H9 (cell line): ENCODE results near the gene PITX1. TPM values are rescaled to one million over a fixed set of nuclear protein-coding genes. Genes with fewer than 3 reads are reported as not detected.

Experiments used
- DNase-seq: peaks from one replicate; pipeline ENCODE4 v3.0.0-alpha.2; 2017
- H2AFZ ChIP-seq: one replicate; pipeline ENCODE4 v1.6.1; 2013; ENCODE audit warnings: mild to moderate bottlenecking, low read length, control low read depth, moderate library complexity
- H2AK5ac ChIP-seq: 2 replicates; pipeline ENCODE4 v1.6.1; 2013; ENCODE audit warnings: low read length, control low read depth, mixed read lengths; ENCODE audit not compliant: insufficient read length
- H2BK120ac ChIP-seq: one replicate; pipeline ENCODE4 v1.6.1; 2013; ENCODE audit warnings: low read depth, mild to moderate bottlenecking, low read length, control low read depth, inconsistent platforms; ENCODE audit not compliant: poor library complexity, severe bottlenecking
- H2BK12ac ChIP-seq: 2 replicates; pipeline ENCODE4 v1.6.1; 2013; ENCODE audit warnings: low read length, control low read depth, mixed read lengths, low read depth; ENCODE audit not compliant: insufficient read length
- H2BK15ac ChIP-seq: 2 replicates; pipeline ENCODE4 v1.6.1; 2013; ENCODE audit warnings: low read depth, low read length, control low read depth
- H2BK20ac ChIP-seq: one replicate; pipeline ENCODE4 v1.6.1; 2013; ENCODE audit warnings: low read depth, mild to moderate bottlenecking, low read length, control low read depth, inconsistent platforms; ENCODE audit not compliant: poor library complexity, severe bottlenecking
- H2BK5ac ChIP-seq: 2 replicates; pipeline ENCODE4 v1.6.1; 2013; ENCODE audit warnings: low read length, control low read depth, mixed read lengths; ENCODE audit not compliant: insufficient read length
- H3K14ac ChIP-seq: 2 replicates; pipeline ENCODE4 v1.6.1; 2013; ENCODE audit warnings: low read length, control low read depth; ENCODE audit not compliant: insufficient read depth
- H3K18ac ChIP-seq: 2 replicates; pipeline ENCODE4 v1.6.1; 2013; ENCODE audit warnings: low read depth, mild to moderate bottlenecking, mixed read lengths, low read length, control low read depth; ENCODE audit not compliant: insufficient read length
- H3K23ac ChIP-seq: 2 replicates; pipeline ENCODE4 v1.6.1; 2013; ENCODE audit warnings: low read length, control low read depth, mixed read lengths, low read depth; ENCODE audit not compliant: insufficient read length
- H3K23me2 ChIP-seq: 2 replicates; pipeline ENCODE4 v1.6.1; 2013; ENCODE audit warnings: low read depth, mild to moderate bottlenecking, mixed read lengths, low read length, control low read depth; ENCODE audit not compliant: insufficient read length, poor library complexity, severe bottlenecking
- H3K27ac ChIP-seq: 2 replicates; pipeline ENCODE4 v1.5.1; 2013; ENCODE audit warnings: low read length, control low read depth, mixed read lengths, low read depth; ENCODE audit not compliant: insufficient read length
- H3K27me3 ChIP-seq: 2 replicates; pipeline ENCODE4 v1.6.1; 2013; ENCODE audit warnings: low read length, control low read depth, inconsistent platforms; ENCODE audit not compliant: insufficient read depth
- H3K4ac ChIP-seq: 2 replicates; pipeline ENCODE4 v1.6.1; 2013; ENCODE audit warnings: low read depth, mild to moderate bottlenecking, control low read depth, inconsistent platforms, low read length, moderate library complexity
- H3K4me1 ChIP-seq: 2 replicates; pipeline ENCODE4 v1.6.1; 2013; ENCODE audit warnings: low read length, control low read depth, inconsistent platforms; ENCODE audit not compliant: insufficient read depth
- H3K4me2 ChIP-seq: 2 replicates; pipeline ENCODE4 v1.6.1; 2013; ENCODE audit warnings: low read length, control low read depth, mixed read lengths; ENCODE audit not compliant: insufficient read length, insufficient read depth
- H3K56ac ChIP-seq: 2 replicates; pipeline ENCODE4 v1.6.1; 2013; ENCODE audit warnings: low read depth, mild to moderate bottlenecking, mixed read lengths, low read length, control low read depth; ENCODE audit not compliant: insufficient read length
- H3K79me1 ChIP-seq: 2 replicates; pipeline ENCODE4 v1.6.1; 2013; ENCODE audit warnings: low read depth, mild to moderate bottlenecking, moderate library complexity, low read length, control low read depth, inconsistent platforms; ENCODE audit not compliant: insufficient read depth, poor library complexity, severe bottlenecking
- H3K79me2 ChIP-seq: 2 replicates; pipeline ENCODE4 v1.6.1; 2013; ENCODE audit warnings: low read length, control low read depth, inconsistent platforms; ENCODE audit not compliant: insufficient read depth
- H3K9ac ChIP-seq: 2 replicates; pipeline ENCODE4 v1.6.1; 2013; ENCODE audit warnings: low read length, control low read depth, mixed read lengths; ENCODE audit not compliant: insufficient read length; ENCODE audit errors: extremely low read depth
- H3K9me3 ChIP-seq: one replicate; pipeline ENCODE4 v1.6.1; 2013; ENCODE audit warnings: low read depth, low read length, inconsistent platforms; ENCODE audit not compliant: control insufficient read depth
- H3T11ph ChIP-seq: one replicate; pipeline ENCODE4 v1.6.1; 2013; ENCODE audit warnings: mild to moderate bottlenecking, low read length, control low read depth, inconsistent platforms
- H4K20me1 ChIP-seq: one replicate; pipeline ENCODE4 v1.6.1; 2013; ENCODE audit not compliant: control insufficient read depth, insufficient read length, insufficient read depth
- H4K5ac ChIP-seq: 2 replicates; pipeline ENCODE4 v1.6.1; 2013; ENCODE audit warnings: low read depth, mild to moderate bottlenecking, mixed read lengths, low read length, control low read depth; ENCODE audit not compliant: insufficient read length
- H4K8ac ChIP-seq: replicated peaks from 2 replicates; pipeline ENCODE4 v1.6.1; 2013; ENCODE audit warnings: low read length, control low read depth, mixed read lengths, low read depth; ENCODE audit not compliant: insufficient read length
- H4K91ac ChIP-seq: 2 replicates; pipeline ENCODE4 v1.6.1; 2013; ENCODE audit warnings: low read depth, mild to moderate bottlenecking, moderate library complexity, mixed read lengths, low read length, control low read depth; ENCODE audit not compliant: insufficient read length
- H3K27ac Mint-ChIP-seq, 3 experiments: 2 replicates in 2 of 3; 3 replicates in 1 of 3; pipeline ENCODE4 v1.8.0; 2020 to 2021; ENCODE audit warnings: mixed read lengths in 3 of 3, mild to moderate bottlenecking in 1 of 3, moderate library complexity in 1 of 3
- H3K27me3 Mint-ChIP-seq: 2 replicates; pipeline ENCODE4 v1.8.0; 2021; ENCODE audit warnings: low read depth, mild to moderate bottlenecking, moderate library complexity, mixed read lengths
- H3K36me3 Mint-ChIP-seq, 3 experiments: 2 replicates in 2 of 3; 3 replicates in 1 of 3; pipeline ENCODE4 v1.8.0; 2020 to 2021; ENCODE audit warnings: low read depth in 3 of 3, mixed read lengths in 3 of 3; ENCODE audit not compliant: insufficient read depth in 1 of 3
- H3K4me1 Mint-ChIP-seq, 2 experiments: 2 replicates each; pipeline ENCODE4 v1.8.0; 2020; ENCODE audit warnings: mixed read lengths in 2 of 2
- H3K4me3 Mint-ChIP-seq, 2 experiments: 2 replicates in 1 of 2; 3 replicates in 1 of 2; pipeline ENCODE4 v1.8.0; 2020 to 2021; ENCODE audit warnings: mild to moderate bottlenecking in 2 of 2, mixed read lengths in 2 of 2, moderate library complexity in 1 of 2
- H3K9me3 Mint-ChIP-seq, 2 experiments: 2 replicates in 1 of 2; 3 replicates in 1 of 2; pipeline ENCODE4 v1.8.0; 2020; ENCODE audit warnings: mild to moderate bottlenecking in 2 of 2, mixed read lengths in 2 of 2, moderate library complexity in 1 of 2
- WGBS: extraction: QIAGEN DNeasy Blood & Tissue Kit; methylation state at CpG from one replicate; pipeline ENCODE4 v1.1.7; 2013; ENCODE audit warnings: missing lambda C conversion rate, low lambda C conversion rate, mixed read lengths; ENCODE audit not compliant: insufficient read length; ENCODE audit errors: extremely low coverage; 5-methylcytosine and 5-hydroxymethylcytosine counted together
- total RNA-seq: library from RNA; stranded (reverse); gene quantifications from 2 replicates; pipeline ENCODE4 v1.2.1, GENCODE V29; 2021
- TF ChIP-seq, protein P1 (sequence below): fragments of 200-600 bp; sonication (generic); conservative IDR thresholded peaks from 3 replicates; pipeline ENCODE4 v1.8.0; 2021; ENCODE audit warnings: antibody characterized with exemption, mild to moderate bottlenecking

Gene PITX1
- total RNA-seq, 1 experiment from 2014 or later: not detected

DNA sequence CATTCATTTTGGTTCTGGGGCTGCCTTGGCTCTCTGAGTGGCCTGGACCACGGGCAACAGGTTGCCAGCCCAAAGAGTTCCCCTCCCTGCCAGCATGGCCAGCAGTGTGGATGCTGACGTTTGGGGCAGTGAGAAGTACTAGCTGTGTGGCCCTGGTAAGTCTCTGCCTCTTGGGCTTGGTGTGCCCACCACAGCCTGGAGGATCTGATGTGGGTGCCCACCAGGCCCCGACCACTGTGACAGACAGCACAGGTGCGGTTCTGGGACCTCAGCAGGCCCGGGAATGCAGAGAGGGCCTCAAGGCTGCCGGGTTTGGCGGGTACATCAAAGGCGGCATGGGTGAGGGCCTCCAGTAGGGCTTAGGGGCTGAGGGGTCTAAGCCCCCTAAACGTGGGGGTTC lies 33.6 kb upstream of the PITX1 start:
- Histone ChIP-seq H3K23ac (no peak overlapping the region), H4K20me1 (no peaks in the 10 kb centered on the region), H4K5ac (no peak overlapping the region), H3K56ac (no peak overlapping the region), H2BK5ac (no peak overlapping the region), H2AK5ac (no peak overlapping the region), H3K4ac (no peak overlapping the region), H2AFZ (no peak overlapping the region), H2BK15ac (no peak overlapping the region), H4K91ac (no peak overlapping the region), H2BK12ac (no peak overlapping the region), H3K4me1 (peaks cover 2% of the 10 kb centered on the region; the same call in 1 of the 2 replicates), H3K27ac (no peak overlapping the region), H3K14ac (no peak overlapping the region; the same call in 1 of the 2 replicates), H4K8ac (no peak overlapping the region), H3K79me1 (no peaks in the 10 kb centered on the region), H3K23me2 (no peaks in the 10 kb centered on the region), H3K4me2 (no peak overlapping the region), H3K27me3 (no peaks in the 10 kb centered on the region; the same call in 1 of the 2 replicates), H3T11ph (no peak overlapping the region), H2BK120ac (no peak overlapping the region), H2BK20ac (no peak overlapping the region), H3K9ac (no peak overlapping the region), H3K9me3 (no peaks in the 10 kb centered on the region), H3K79me2 (no peaks in the 10 kb centered on the region), H3K18ac (no peak overlapping the region)
- Mint-ChIP-seq H3K27me3 (peaks cover 100% of the 10 kb centered on the region), H3K27ac (no peak overlapping the region), H3K4me3 (no peak overlapping the region), H3K9me3 (no peaks in the 10 kb centered on the region; a peak in 1 of 5 replicates), H3K36me3 (no peaks in the 10 kb centered on the region), H3K4me1 (peaks cover 13 to 16% of the 10 kb centered on the region in 2 experiments)
- WGBS: no CpG with 5 or more reads among the region's 9 CpGs
- no peak for DNase-seq
- TF ChIP-seq, protein P1, sequence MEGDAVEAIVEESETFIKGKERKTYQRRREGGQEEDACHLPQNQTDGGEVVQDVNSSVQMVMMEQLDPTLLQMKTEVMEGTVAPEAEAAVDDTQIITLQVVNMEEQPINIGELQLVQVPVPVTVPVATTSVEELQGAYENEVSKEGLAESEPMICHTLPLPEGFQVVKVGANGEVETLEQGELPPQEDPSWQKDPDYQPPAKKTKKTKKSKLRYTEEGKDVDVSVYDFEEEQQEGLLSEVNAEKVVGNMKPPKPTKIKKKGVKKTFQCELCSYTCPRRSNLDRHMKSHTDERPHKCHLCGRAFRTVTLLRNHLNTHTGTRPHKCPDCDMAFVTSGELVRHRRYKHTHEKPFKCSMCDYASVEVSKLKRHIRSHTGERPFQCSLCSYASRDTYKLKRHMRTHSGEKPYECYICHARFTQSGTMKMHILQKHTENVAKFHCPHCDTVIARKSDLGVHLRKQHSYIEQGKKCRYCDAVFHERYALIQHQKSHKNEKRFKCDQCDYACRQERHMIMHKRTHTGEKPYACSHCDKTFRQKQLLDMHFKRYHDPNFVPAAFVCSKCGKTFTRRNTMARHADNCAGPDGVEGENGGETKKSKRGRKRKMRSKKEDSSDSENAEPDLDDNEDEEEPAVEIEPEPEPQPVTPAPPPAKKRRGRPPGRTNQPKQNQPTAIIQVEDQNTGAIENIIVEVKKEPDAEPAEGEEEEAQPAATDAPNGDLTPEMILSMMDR: no peak
